ENCODE results near the gene TFEB.
"Not testable (repeated sequence)": the region's sequence is repeated elsewhere in the genome, so short reads cannot be mapped to it uniquely, and the experiment has no call there.

The TFEB gene

DNA sequence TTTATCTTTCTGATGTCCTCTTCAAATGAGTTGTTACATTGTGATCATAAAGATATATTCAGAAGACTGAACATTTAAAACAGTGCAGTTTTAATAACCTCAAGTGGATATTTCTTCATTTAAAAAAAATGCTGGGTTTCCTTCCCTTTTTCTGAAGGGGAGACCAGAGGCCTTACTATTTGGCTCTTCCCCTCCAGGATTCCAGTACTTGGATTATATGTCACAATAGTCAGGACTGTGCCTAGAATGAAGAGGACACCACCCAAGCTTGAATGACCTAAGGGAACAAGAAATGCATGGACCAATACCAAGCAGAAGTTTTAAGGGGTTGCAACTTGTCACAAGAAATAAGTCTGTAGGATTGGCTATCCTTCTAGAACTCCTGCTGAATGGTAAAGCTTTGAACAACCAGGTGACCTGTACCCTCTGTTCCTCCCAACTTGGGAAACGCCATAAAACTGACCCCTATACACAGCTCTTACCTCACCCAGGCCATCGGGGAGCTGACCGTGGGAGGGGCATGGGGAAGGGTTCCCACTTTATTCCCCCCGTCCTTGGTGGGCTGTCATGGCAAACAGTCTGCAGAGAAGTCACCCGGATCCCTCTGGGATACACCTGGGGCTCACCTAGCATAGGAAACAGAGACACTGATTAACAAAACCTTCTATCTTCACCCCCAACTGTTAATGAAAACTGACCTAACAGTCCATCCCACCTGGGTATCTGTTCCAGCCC, 42.3 kb upstream of the TFEB start:
- FAIRE-seq (no peak), DNase-seq (ENCODE audit: insufficient read length, low spot score) (no peak)
- no peak for TF ChIP-seq SPI1 (IDR thresholded peaks at IDR 0.05; ENCODE audit: low read depth, low read length)
- no peak for TF ChIP-seq POU2F2 (IDR thresholded peaks at IDR 0.05; ENCODE audit: low read depth, low read length)
- TF ChIP-seq POLR2A (IDR thresholded peaks at IDR 0.05; ENCODE audit: low read depth, low read length): no peak
- TF ChIP-seq PAX5 (IDR thresholded peaks at IDR 0.05; ENCODE audit: insufficient read depth, low read length, severe bottlenecking): no peak
- TF ChIP-seq POLR2AphosphoS5 (IDR thresholded peaks at IDR 0.05; ENCODE audit: low read depth, low read length): no peak
- no peak for TF ChIP-seq TAF1 (IDR thresholded peaks at IDR 0.05; ENCODE audit: low read depth, low read length)

GRCh38 chr6:41775293-41775882, 40.0 kb upstream of the TFEB start:
- peak; percentile 26 for FAIRE-seq
- DNase-seq (ENCODE audit: insufficient read length, low spot score): no peak
- TF ChIP-seq POLR2AphosphoS5 (IDR thresholded peaks at IDR 0.05; ENCODE audit: low read depth, low read length): no peak
- TF ChIP-seq POLR2A (IDR thresholded peaks at IDR 0.05; ENCODE audit: low read depth, low read length): no peak
- TF ChIP-seq SPI1 (IDR thresholded peaks at IDR 0.05; ENCODE audit: low read depth, low read length): no peak
- TF ChIP-seq TAF1 (IDR thresholded peaks at IDR 0.05; ENCODE audit: low read depth, low read length): no peak
- no peak for TF ChIP-seq PAX5 (IDR thresholded peaks at IDR 0.05; ENCODE audit: insufficient read depth, low read length, severe bottlenecking)
- no peak for TF ChIP-seq POU2F2 (IDR thresholded peaks at IDR 0.05; ENCODE audit: low read depth, low read length)

GRCh38 chr6:41774841-41775240, 39.4 kb upstream of the TFEB start:
- no peak for TF ChIP-seq POLR2A (IDR thresholded peaks at IDR 0.05; ENCODE audit: low read depth, low read length)
- no peak for TF ChIP-seq TAF1 (IDR thresholded peaks at IDR 0.05; ENCODE audit: low read depth, low read length)
- no peak for TF ChIP-seq POU2F2 (IDR thresholded peaks at IDR 0.05; ENCODE audit: low read depth, low read length)
- TF ChIP-seq SPI1 (IDR thresholded peaks at IDR 0.05; ENCODE audit: low read depth, low read length): no peak
- no peak for TF ChIP-seq PAX5 (IDR thresholded peaks at IDR 0.05; ENCODE audit: insufficient read depth, low read length, severe bottlenecking)
- TF ChIP-seq POLR2AphosphoS5 (IDR thresholded peaks at IDR 0.05; ENCODE audit: low read depth, low read length): no peak
- DNase-seq (ENCODE audit: insufficient read length, low spot score) (no peak), FAIRE-seq (no peak)

DNA sequence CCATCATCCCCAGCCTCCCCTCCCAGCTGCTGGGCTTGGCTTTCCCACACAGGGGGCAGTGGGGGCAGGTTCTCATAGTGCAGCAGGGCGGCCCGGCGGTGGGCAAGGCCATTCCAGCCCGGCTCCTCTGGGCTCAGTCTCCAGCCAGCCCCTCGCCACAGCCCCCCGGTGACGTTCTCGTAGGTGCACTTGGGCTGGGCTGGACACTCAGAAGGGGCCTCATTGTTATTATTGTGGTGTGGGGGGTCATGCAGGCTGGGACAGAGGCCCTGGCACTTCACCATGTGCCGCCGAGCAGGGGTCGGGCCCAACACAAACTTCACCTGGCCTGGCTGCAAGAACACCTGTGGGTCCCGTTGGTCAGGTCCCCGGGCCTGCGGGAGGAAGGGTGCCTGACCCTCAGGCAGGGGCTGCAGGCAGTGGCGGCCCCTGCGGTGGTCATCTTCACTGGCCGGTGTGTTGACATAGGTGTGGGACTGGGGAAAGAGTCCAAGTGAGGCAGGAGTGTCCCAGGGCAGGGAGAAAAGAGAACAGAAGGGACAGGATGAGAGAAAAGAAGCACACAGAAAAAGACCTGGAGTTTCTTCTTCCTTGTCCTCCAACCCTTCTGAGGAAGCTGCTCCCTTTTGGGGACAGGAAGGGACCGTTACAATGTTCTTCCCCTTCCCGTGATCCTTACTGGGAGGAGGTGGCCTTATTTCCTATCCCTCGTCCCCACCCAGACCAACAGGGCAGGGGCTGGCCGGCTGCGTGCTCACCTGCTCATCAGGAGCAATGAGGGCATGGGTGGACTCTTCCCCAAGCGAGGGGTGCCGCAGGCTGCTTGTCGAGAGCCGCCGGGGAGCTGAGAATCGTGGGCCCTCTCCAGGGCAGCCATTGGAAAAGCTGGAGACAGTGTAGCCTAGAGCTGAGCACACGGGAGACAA, 35.9 kb upstream of the TFEB start:
- FAIRE-seq: no peak
- no peak for DNase-seq (ENCODE audit: insufficient read length, low spot score)
- no peak for TF ChIP-seq TAF1 (IDR thresholded peaks at IDR 0.05; ENCODE audit: low read depth, low read length)
- no peak for TF ChIP-seq POU2F2 (IDR thresholded peaks at IDR 0.05; ENCODE audit: low read depth, low read length)
- TF ChIP-seq SPI1 (IDR thresholded peaks at IDR 0.05; ENCODE audit: low read depth, low read length): no peak
- no peak for TF ChIP-seq PAX5 (IDR thresholded peaks at IDR 0.05; ENCODE audit: insufficient read depth, low read length, severe bottlenecking)
- TF ChIP-seq POLR2AphosphoS5 (IDR thresholded peaks at IDR 0.05; ENCODE audit: low read depth, low read length): no peak
- TF ChIP-seq POLR2A (IDR thresholded peaks at IDR 0.05; ENCODE audit: low read depth, low read length): no peak

DNA sequence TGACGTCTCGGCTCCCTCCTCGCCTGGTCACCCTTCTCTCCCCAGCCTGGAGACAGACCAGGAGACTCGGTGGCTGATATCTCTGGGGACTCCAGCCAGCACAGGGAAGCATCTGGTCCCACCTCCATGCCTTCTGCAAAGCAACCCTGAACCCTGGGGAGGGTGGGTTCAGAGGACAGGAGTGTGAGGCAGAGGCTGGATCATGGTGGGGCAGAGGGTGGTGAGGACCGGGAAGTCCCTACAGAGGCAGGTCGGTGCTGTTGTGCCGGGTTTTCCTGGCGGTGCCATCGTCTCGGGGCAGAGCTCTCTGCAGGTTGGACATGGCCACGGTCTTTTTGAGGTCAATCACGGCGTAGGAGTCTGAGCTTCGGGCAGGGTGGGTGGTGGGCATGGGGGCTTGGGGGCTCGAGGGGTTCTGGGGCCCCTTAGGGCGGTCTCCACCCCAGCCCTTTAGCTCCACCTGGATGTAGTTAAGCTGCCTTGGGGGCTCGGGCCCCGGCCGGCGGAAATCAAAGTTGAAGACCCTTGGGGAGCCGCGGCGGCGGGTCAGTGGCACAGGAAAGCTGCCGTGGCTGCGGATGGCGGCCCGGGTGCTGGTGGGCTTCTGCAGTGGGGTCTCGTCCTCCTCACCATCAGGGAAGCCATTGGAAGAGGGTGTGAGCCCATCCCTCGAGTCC, 35.1 kb upstream of the TFEB start:
- DNase-seq (ENCODE audit: insufficient read length, low spot score) (no peak), FAIRE-seq (no peak)
- no peak for TF ChIP-seq POU2F2 (IDR thresholded peaks at IDR 0.05; ENCODE audit: low read depth, low read length)
- no peak for TF ChIP-seq SPI1 (IDR thresholded peaks at IDR 0.05; ENCODE audit: low read depth, low read length)
- no peak for TF ChIP-seq POLR2A (IDR thresholded peaks at IDR 0.05; ENCODE audit: low read depth, low read length)
- no peak for TF ChIP-seq TAF1 (IDR thresholded peaks at IDR 0.05; ENCODE audit: low read depth, low read length)
- no peak for TF ChIP-seq POLR2AphosphoS5 (IDR thresholded peaks at IDR 0.05; ENCODE audit: low read depth, low read length)
- TF ChIP-seq PAX5 (IDR thresholded peaks at IDR 0.05; ENCODE audit: insufficient read depth, low read length, severe bottlenecking): no peak

DNA sequence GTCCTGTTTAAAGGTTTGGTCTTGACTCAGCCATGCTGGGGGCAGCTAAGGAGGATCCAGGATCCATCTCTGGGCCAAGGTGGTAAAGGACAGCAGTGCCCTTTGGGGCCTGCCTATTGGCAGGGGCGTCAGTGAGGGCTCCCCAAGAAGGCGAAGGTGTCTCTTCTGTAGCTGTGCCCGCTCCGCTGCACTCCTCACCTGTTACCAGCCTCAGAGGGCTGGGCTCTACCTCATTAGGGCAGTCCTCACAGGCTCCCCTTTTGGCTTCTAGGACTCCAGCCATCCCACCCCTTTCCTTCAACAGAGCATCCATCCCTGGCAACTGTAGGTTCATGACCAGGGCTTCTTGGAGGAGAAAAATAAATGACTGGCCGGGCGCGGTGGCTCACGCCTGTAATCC, 34.0 kb upstream of the TFEB start:
- no peak for DNase-seq (ENCODE audit: insufficient read length, low spot score)
- FAIRE-seq: no peak

DNA sequence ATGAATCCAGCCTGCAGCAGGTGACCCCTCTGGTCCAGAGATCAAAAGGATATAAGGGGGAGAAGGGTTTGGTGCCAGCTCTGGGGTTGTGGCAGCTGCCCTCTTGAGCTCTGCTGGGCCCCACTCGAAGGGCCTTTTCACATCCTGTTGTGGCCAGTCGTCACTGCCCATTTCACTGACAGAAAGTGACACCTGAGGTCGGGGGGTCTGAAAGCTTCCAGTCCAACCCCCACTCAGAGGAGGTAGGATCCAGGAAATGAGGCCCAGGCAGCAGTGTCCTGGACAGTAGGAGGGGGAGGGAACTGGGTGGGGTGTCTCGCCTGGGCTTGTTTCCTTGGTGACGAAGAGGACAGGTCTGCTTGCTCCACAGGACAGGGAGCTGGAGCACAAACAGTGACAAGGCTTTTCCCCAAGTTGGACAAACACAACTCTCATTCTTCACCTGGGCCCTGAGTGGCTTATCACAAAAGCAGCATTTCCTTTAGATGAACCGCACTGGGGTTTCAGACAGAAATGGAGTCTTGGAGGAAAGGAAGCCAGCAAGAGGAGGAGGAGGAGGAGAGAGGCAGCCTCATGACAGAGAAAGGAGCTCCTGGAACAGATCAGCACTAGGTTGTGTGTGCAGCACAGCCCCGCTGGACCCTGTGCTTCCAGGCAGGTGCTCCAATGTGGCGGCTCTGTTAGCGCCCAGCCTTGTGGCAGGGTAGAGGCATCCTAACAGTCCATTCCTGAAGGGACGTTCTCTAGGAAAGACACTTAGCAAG, 33.3 kb upstream of the TFEB start:
- TF ChIP-seq POLR2AphosphoS5 (IDR thresholded peaks at IDR 0.05; ENCODE audit: low read depth, low read length): no peak
- no peak for TF ChIP-seq TAF1 (IDR thresholded peaks at IDR 0.05; ENCODE audit: low read depth, low read length)
- no peak for TF ChIP-seq POLR2A (IDR thresholded peaks at IDR 0.05; ENCODE audit: low read depth, low read length)
- FAIRE-seq: no peak
- DNase-seq (ENCODE audit: insufficient read length, low spot score): no peak

More for the DNA sequence above, 34.0 kb upstream of the TFEB start:
- TF ChIP-seq TAF1 (IDR thresholded peaks at IDR 0.05; ENCODE audit: low read depth, low read length) (no peak), POU2F2 (IDR thresholded peaks at IDR 0.05; ENCODE audit: low read depth, low read length) (no peak), POLR2AphosphoS5 (IDR thresholded peaks at IDR 0.05; ENCODE audit: low read depth, low read length) (no peak), PAX5 (IDR thresholded peaks at IDR 0.05; ENCODE audit: insufficient read depth, low read length, severe bottlenecking) (no peak), POLR2A (IDR thresholded peaks at IDR 0.05; ENCODE audit: low read depth, low read length) (no peak), SPI1 (IDR thresholded peaks at IDR 0.05; ENCODE audit: low read depth, low read length) (no peak)

DNA sequence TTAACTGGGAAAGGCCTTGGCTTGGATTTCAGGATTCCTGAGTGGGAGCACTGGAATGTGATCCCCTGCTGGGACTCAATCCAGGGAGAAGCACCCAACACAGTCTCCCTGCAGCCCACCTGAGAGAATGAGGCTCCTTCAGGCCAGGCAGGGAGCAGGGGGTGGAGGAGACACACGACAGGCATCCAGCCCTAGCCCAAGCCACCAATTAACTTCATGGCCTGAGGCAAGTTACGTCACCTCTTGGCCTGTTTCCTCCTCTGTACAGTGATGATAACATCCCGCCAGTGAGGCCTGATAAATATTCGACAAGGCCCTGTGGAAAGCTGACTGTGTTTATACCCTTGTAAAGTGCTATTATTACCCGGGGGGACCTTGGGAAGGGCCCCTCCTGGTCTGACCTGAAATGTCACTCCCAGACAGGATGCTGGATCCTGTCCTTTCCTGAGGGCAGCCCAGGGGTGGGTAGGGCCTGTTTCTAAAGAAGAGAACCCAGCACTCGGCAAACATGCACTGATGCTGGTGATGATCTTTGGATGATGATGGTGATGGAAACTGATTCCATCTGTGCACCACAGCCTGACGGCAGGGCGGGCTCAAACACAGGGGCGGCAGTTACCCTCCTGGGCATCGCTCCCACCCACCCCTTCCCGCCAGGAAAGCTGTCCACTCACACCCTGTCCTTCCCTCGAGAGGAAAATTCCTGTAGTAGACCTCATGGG, 31.9 kb upstream of the TFEB start:
- FAIRE-seq (no peak), DNase-seq (ENCODE audit: insufficient read length, low spot score) (no peak)
- no peak for TF ChIP-seq POLR2AphosphoS5 (IDR thresholded peaks at IDR 0.05; ENCODE audit: low read depth, low read length)
- TF ChIP-seq TAF1 (IDR thresholded peaks at IDR 0.05; ENCODE audit: low read depth, low read length): no peak
- no peak for TF ChIP-seq PAX5 (IDR thresholded peaks at IDR 0.05; ENCODE audit: insufficient read depth, low read length, severe bottlenecking)
- TF ChIP-seq POU2F2 (IDR thresholded peaks at IDR 0.05; ENCODE audit: low read depth, low read length): no peak
- no peak for TF ChIP-seq SPI1 (IDR thresholded peaks at IDR 0.05; ENCODE audit: low read depth, low read length)
- no peak for TF ChIP-seq POLR2A (IDR thresholded peaks at IDR 0.05; ENCODE audit: low read depth, low read length)

DNA sequence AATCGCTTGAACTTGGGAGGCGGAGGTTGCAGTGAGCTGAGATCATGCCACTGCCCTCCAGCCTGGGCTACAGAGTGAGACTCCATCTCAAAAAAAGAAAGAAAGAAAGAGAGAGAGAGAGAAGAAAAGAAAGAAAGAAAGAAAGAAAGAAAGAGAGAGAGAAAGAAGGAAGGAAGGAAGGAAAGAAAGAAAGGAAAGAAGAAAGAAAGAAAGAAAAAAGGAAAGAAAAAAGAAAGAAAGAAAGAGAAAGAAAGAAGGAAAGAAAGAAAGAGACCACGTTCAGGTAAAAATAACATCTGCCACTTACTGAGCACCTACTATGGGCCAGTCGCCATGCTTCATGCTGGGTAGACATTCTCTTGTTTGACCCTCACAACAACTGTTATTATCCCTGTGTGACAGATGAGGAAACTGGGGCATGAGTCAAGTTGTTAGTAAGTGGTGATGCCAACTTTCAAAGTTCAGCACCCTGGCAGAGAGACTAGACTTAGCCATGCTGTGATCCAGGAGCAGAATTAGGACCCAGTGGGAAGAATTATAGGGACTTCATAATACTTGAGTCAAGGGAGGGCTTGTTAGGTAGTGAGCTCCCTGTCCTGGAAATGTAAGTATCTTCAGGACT, 30.7 kb upstream of the TFEB start:
- not testable (repeated sequence) for DNase-seq (ENCODE audit: insufficient read length, low spot score); FAIRE-seq
